ENCODE data around the gene MMS22L. TPM values are rescaled to one million over a fixed set of nuclear protein-coding genes. Genes with fewer than 3 reads are reported as not detected.
"Not testable (repeated sequence)": the region's sequence is repeated elsewhere in the genome, so short reads cannot be mapped to it uniquely, and the experiment has no call there.

Gene MMS22L
- polyA plus RNA-seq, 1 donor from 2014 or later, result 8.3 TPM

GRCh38 chr6:97174471-97174870, 108.5 kb downstream of the MMS22L start:
- Histone ChIP-seq H3K9me2 (ENCODE audit: insufficient read depth, low read length) (no peaks in the 10 kb centered on the region), H3K27ac (ENCODE audit: low read length) (no peak overlapping the region), H3K9me3 (ENCODE audit: low read length) (no peaks in the 10 kb centered on the region), H3K27me3 (ENCODE audit: insufficient read depth, low read depth, low read length) (no peaks in the 10 kb centered on the region), H3K9ac (ENCODE audit: low read length) (no peak overlapping the region), H2AFZ (ENCODE audit: low read depth, low read length) (no peak overlapping the region), H3K36me3 (ENCODE audit: insufficient read depth, low read length) (no peaks in the 10 kb centered on the region), H3F3A (ENCODE audit: insufficient read depth, low read length, poor library complexity, severe bottlenecking) (no peaks in the 10 kb centered on the region), H4K20me1 (ENCODE audit: insufficient read depth) (no peaks in the 10 kb centered on the region), H3K4me2 (ENCODE audit: low read length) (no peak overlapping the region), H3K4me3 (ENCODE audit: low read length) (no peak overlapping the region), H3K79me2 (replicated peaks; ENCODE audit: insufficient read depth, low read length) (no peaks in the 10 kb centered on the region)
- TF ChIP-seq SMC3 (conservative IDR thresholded peaks at IDR 0.05; ENCODE audit: poor library complexity), result no peak
- TF ChIP-seq TAF1 (IDR thresholded peaks at IDR 0.05; ENCODE audit: low read depth), result no peak
- TF ChIP-seq EP300 (conservative IDR thresholded peaks at IDR 0.05; ENCODE audit: poor library complexity, severe bottlenecking), result no peak
- no peak for TF ChIP-seq POLR2AphosphoS5 (IDR thresholded peaks at IDR 0.05)
- no peak for TF ChIP-seq REST (IDR thresholded peaks at IDR 0.05; ENCODE audit: borderline replicate concordance)
- no peak for TF ChIP-seq EZH2 (IDR thresholded peaks at IDR 0.05; ENCODE audit: borderline replicate concordance, insufficient read depth, low read length, poor library complexity, severe bottlenecking)
- TF ChIP-seq, protein P1, sequence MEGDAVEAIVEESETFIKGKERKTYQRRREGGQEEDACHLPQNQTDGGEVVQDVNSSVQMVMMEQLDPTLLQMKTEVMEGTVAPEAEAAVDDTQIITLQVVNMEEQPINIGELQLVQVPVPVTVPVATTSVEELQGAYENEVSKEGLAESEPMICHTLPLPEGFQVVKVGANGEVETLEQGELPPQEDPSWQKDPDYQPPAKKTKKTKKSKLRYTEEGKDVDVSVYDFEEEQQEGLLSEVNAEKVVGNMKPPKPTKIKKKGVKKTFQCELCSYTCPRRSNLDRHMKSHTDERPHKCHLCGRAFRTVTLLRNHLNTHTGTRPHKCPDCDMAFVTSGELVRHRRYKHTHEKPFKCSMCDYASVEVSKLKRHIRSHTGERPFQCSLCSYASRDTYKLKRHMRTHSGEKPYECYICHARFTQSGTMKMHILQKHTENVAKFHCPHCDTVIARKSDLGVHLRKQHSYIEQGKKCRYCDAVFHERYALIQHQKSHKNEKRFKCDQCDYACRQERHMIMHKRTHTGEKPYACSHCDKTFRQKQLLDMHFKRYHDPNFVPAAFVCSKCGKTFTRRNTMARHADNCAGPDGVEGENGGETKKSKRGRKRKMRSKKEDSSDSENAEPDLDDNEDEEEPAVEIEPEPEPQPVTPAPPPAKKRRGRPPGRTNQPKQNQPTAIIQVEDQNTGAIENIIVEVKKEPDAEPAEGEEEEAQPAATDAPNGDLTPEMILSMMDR (IDR thresholded peaks at IDR 0.05; ENCODE audit: poor library complexity, severe bottlenecking), result no peak
- no peak for TF ChIP-seq MXI1 (conservative IDR thresholded peaks at IDR 0.05; ENCODE audit: poor library complexity, severe bottlenecking)
- TF ChIP-seq RAD21 (conservative IDR thresholded peaks at IDR 0.05), result no peak

- Histone ChIP-seq H3F3A (ENCODE audit: insufficient read depth, low read length, poor library complexity, severe bottlenecking) (no peaks in the 10 kb centered on the region), H3K9me2 (ENCODE audit: insufficient read depth, low read length) (no peaks in the 10 kb centered on the region), H2AFZ (ENCODE audit: low read depth, low read length) (no peak overlapping the region), H3K9me3 (ENCODE audit: low read length) (no peaks in the 10 kb centered on the region), H3K27me3 (ENCODE audit: insufficient read depth, low read depth, low read length) (no peaks in the 10 kb centered on the region), H3K4me2 (ENCODE audit: low read length) (no peak overlapping the region), H3K79me2 (replicated peaks; ENCODE audit: insufficient read depth, low read length) (no peaks in the 10 kb centered on the region), H3K9ac (ENCODE audit: low read length) (no peak overlapping the region), H3K4me3 (ENCODE audit: low read length) (no peak overlapping the region), H4K20me1 (ENCODE audit: insufficient read depth) (no peaks in the 10 kb centered on the region), H3K36me3 (ENCODE audit: insufficient read depth, low read length) (no peaks in the 10 kb centered on the region), H3K27ac (ENCODE audit: low read length) (no peak overlapping the region)
- no peak for TF ChIP-seq EP300 (conservative IDR thresholded peaks at IDR 0.05; ENCODE audit: poor library complexity, severe bottlenecking)
- TF ChIP-seq, protein P1 (IDR thresholded peaks at IDR 0.05; ENCODE audit: poor library complexity, severe bottlenecking), result no peak
- TF ChIP-seq MXI1 (conservative IDR thresholded peaks at IDR 0.05; ENCODE audit: poor library complexity, severe bottlenecking), result no peak
- no peak for TF ChIP-seq RAD21 (conservative IDR thresholded peaks at IDR 0.05)
- TF ChIP-seq EZH2 (IDR thresholded peaks at IDR 0.05; ENCODE audit: borderline replicate concordance, insufficient read depth, low read length, poor library complexity, severe bottlenecking), result no peak
- no peak for TF ChIP-seq POLR2AphosphoS5 (IDR thresholded peaks at IDR 0.05)
- no peak for TF ChIP-seq REST (IDR thresholded peaks at IDR 0.05; ENCODE audit: borderline replicate concordance)
- TF ChIP-seq TAF1 (IDR thresholded peaks at IDR 0.05; ENCODE audit: low read depth), result no peak
- no peak for TF ChIP-seq SMC3 (conservative IDR thresholded peaks at IDR 0.05; ENCODE audit: poor library complexity)
These were observed 122.7 kb downstream of the MMS22L start for GRCh38 chr6:97160280-97160679.

GRCh38 chr6:97155447-97155846, 127.6 kb downstream of the MMS22L start:
- not testable (repeated sequence) for H3K9me2 ChIP-seq (ENCODE audit: insufficient read depth, low read length); H3K4me2 ChIP-seq (ENCODE audit: low read length); H3K4me3 ChIP-seq (ENCODE audit: low read length); H2AFZ ChIP-seq (ENCODE audit: low read depth, low read length); H3K9ac ChIP-seq (ENCODE audit: low read length); H3F3A ChIP-seq (ENCODE audit: insufficient read depth, low read length, poor library complexity, severe bottlenecking); H3K27me3 ChIP-seq (ENCODE audit: insufficient read depth, low read depth, low read length); H3K27ac ChIP-seq (ENCODE audit: low read length); H3K9me3 ChIP-seq (ENCODE audit: low read length); H3K79me2 ChIP-seq (replicated peaks; ENCODE audit: insufficient read depth, low read length); H4K20me1 ChIP-seq (ENCODE audit: insufficient read depth); H3K36me3 ChIP-seq (ENCODE audit: insufficient read depth, low read length)

All from neural cell (in vitro differentiated cells).